Activated naive CD8-positive, alpha-beta T cell (primary cell): ENCODE data around the gene LGALS13.
"Not testable (repeated sequence)": the region's sequence is repeated elsewhere in the genome, so short reads cannot be mapped to it uniquely, and the experiment has no call there.

Experiments
- H3K27ac Mint-ChIP-seq: one replicate; pipeline ENCODE4 v1.8.0; 2021; ENCODE audit warnings: mixed read lengths
- H3K27me3 Mint-ChIP-seq: one replicate; pipeline ENCODE4 v1.8.0; 2021; ENCODE audit warnings: mixed read lengths
- H3K36me3 Mint-ChIP-seq: one replicate; pipeline ENCODE4 v1.8.0; 2021; ENCODE audit warnings: mixed read lengths
- H3K4me1 Mint-ChIP-seq: one replicate; pipeline ENCODE4 v1.8.0; 2021; ENCODE audit warnings: low read depth, mixed read lengths
- H3K4me3 Mint-ChIP-seq: one replicate; pipeline ENCODE4 v1.8.0; 2021; ENCODE audit warnings: mild to moderate bottlenecking, mixed read lengths
- H3K9me3 Mint-ChIP-seq: one replicate; pipeline ENCODE4 v1.8.0; 2021; ENCODE audit warnings: low read depth, mixed read lengths

LGALS13 gene

DNA sequence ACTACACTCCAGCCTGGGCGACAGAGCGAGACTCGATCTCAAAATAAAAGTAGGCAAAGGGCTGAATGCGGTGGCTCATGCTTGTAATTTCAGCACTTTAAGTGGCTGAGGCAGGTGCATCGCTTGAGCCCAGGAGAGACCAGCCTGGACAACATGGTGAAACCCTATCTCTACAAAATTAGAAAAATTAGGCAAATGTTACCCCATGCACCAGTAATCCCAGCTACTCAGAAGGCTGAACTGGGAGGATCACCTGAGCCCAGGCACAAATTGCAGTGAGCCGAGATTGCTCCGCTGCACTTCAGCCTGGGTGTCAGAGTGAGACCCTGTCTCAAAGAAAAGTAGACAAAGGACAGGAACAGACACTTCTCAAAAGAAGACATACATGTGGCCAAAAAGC is 9.9 kb upstream of the LGALS13 start:
- H3K4me1 Mint-ChIP-seq = no peaks in the 10 kb centered on the region
- no peak overlapping the region for H3K27ac Mint-ChIP-seq
- no peak overlapping the region for H3K4me3 Mint-ChIP-seq
- H3K9me3 Mint-ChIP-seq = no peaks in the 10 kb centered on the region
- no peaks in the 10 kb centered on the region for H3K36me3 Mint-ChIP-seq
- H3K27me3 Mint-ChIP-seq = peaks cover 38% of the 10 kb centered on the region

DNA sequence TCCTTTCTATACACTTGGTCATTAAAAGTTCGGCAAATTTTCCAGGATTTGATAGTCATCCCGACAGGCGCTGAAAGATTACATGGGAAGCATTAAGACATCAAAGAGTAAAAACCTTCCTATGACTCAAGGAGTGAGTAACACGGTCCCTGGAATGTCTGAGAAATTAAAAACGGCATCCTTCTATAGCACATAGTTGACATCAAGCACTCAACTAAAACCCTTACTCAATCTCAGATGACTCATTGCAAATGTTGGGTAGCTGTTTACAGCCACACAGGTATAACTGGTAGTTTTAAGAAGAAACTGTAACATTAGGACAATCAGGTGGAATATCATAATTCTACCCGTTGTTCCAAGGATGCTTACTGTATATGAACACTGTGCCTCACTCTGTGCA is 6.4 kb upstream of the LGALS13 start:
- H3K9me3 Mint-ChIP-seq = peaks cover 4% of the 10 kb centered on the region
- no peaks in the 10 kb centered on the region for H3K4me1 Mint-ChIP-seq
- no peak overlapping the region for H3K4me3 Mint-ChIP-seq
- no peak overlapping the region for H3K27ac Mint-ChIP-seq
- H3K27me3 Mint-ChIP-seq = peaks cover 41% of the 10 kb centered on the region
- no peaks in the 10 kb centered on the region for H3K36me3 Mint-ChIP-seq

DNA sequence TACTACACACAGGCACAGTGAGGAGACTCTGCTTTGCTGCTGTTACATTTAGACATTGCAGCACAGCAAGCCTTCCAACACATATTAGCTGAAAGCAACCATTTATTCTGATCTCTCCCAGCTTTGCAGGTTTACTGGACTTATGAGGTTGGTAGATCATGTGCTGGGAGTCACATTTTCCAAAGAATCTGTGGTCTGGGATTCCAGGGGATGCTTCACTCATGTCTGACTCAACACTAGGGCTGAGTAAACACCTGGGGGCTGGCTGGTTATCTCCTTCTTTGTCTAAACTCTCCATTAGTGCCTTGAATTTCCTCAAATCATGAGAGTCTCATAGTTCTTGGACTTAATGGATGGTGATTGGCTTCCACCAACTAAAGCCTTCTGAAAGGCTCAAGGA is 5.4 kb upstream of the LGALS13 start:
- no peaks in the 10 kb centered on the region for H3K36me3 Mint-ChIP-seq
- peaks cover 4% of the 10 kb centered on the region for H3K9me3 Mint-ChIP-seq
- no peaks in the 10 kb centered on the region for H3K4me1 Mint-ChIP-seq
- H3K4me3 Mint-ChIP-seq = no peak overlapping the region
- H3K27me3 Mint-ChIP-seq = peaks cover 45% of the 10 kb centered on the region
- H3K27ac Mint-ChIP-seq = no peak overlapping the region

DNA sequence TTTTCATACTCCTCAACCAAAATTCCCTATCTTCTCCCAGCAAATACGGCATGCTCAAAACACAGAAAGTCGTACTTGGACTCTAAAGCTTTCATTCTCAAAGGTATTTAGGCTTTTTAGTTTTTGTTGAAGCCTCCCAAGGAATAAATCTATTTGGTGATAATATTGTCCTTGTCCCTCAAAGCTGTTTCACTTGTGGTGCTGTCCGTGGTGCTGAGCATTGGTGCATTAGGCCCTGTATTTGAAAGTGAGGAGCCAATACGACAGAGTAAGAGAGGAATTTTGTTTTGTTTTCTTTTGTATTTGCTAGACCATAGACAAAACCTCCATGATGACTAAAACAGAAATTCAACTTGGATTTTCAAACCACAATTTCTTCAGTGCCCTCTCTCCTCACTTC is 3.2 kb upstream of the LGALS13 start:
- Mint-ChIP-seq H3K4me1 (no peaks in the 10 kb centered on the region), H3K4me3 (no peak overlapping the region), H3K27me3 (peaks cover 47% of the 10 kb centered on the region), H3K36me3 (no peaks in the 10 kb centered on the region), H3K27ac (no peak overlapping the region), H3K9me3 (peaks cover 4% of the 10 kb centered on the region)

DNA sequence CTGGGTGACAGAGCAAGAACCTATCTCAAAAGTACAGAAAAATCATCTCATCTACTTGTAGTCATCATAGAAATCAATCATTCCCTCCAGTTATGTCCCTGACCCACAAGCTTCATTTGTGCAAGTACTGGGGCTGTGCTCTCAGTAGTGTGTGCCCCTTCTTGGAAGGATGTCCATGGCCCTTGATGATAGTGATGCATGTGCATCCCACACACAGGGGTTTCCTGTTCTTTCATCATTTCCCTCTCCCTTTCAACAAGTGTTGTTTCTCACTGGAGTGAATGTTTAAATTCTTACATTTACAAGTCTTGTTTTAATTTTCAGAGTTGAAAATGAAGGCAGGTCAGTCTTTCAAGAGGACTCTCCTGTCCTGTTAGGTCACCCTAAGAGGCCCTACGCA is 1.5 kb downstream of the LGALS13 start:
- no peaks in the 10 kb centered on the region for H3K4me1 Mint-ChIP-seq
- no peaks in the 10 kb centered on the region for H3K36me3 Mint-ChIP-seq
- no peaks in the 10 kb centered on the region for H3K9me3 Mint-ChIP-seq
- no peak overlapping the region for H3K4me3 Mint-ChIP-seq
- H3K27ac Mint-ChIP-seq = no peak overlapping the region
- peaks cover 25% of the 10 kb centered on the region for H3K27me3 Mint-ChIP-seq

DNA sequence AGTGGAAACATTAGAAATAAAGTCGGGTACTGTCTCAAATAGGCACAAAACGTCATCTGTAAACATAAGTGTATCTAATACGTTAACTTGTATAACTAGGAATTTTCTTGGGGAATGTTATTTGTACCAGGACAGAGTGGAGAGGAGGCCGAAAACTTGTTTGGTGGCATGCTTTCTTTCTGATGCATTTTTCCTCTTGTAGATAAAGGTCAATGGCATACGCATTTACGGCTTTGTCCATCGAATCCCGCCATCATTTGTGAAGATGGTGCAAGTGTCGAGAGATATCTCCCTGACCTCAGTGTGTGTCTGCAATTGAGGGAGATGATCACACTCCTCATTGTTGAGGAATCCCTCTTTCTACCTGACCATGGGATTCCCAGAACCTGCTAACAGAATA is 4.7 kb downstream of the LGALS13 start:
- Mint-ChIP-seq H3K36me3 (no peaks in the 10 kb centered on the region), H3K27ac (no peak overlapping the region), H3K4me3 (no peak overlapping the region), H3K27me3 (peaks cover 5% of the 10 kb centered on the region), H3K9me3 (no peaks in the 10 kb centered on the region), H3K4me1 (no peaks in the 10 kb centered on the region)

DNA sequence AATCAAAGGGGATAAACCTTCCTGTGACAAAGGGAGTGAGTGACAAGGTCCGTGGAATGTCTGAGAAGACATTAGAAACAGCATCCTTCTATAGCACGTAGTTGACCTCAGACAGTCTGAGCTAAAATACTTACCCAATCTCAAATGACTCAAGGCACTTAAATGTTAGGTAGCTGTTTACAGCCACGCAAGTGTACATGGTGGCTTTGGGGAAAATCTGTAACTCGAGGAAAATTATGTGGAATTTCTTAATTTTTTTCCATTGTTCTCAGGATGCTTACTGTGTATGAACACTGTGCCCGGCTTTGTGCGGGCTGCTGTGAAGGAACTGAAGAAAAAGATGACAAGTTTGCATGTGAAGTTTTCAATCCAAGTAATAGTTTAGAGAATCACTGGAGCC is 5.2 kb downstream of the LGALS13 start:
- Mint-ChIP-seq H3K9me3 (no peaks in the 10 kb centered on the region), H3K27me3 (peaks cover 4% of the 10 kb centered on the region), H3K4me1 (no peaks in the 10 kb centered on the region), H3K4me3 (no peak overlapping the region), H3K36me3 (no peaks in the 10 kb centered on the region), H3K27ac (no peak overlapping the region)

DNA sequence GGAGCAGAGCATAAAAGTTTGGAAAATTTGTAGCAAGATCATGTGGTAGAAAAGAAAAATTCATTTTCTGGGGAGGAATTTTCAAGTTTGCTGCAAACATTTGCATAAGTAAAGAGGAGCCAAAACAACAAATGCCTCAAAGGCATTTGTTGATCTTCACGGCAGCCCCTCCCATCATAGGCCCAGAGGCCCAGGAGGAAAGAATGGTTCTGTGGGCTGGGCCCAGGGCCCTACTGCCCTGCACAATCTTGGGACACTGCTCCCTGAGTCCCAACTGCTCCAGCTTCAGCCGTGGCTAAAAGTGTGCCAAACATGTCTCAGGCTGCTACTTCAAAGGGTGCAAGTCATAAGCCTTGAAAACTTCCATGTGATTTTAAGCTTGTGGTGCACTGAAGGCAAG is 11.3 kb downstream of the LGALS13 start:
- Mint-ChIP-seq H3K27ac (no peak overlapping the region), H3K27me3 (peaks cover 7% of the 10 kb centered on the region), H3K4me3 (no peak overlapping the region), H3K4me1 (no peaks in the 10 kb centered on the region), H3K9me3 (peaks cover 5% of the 10 kb centered on the region), H3K36me3 (no peaks in the 10 kb centered on the region)

DNA sequence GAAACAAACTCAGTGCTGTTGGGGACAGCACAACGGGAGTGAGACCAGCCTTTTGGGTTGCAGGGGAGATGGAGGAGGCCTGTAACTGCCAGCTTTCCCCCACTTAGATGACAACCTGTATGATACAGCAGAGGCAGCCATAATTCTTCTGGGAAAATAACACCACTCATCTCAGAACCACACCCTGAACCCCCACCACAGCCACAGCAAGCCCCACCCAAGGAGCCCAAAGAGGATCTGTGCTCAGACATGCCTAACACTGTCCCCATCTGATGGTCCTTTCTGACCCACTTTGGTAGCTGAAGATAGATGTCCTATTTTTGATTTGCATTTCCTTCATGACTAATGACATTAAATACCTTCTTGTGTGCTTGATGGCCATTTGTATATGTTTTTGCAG is 15.4 kb downstream of the LGALS13 start:
- peaks cover 5% of the 10 kb centered on the region for H3K9me3 Mint-ChIP-seq
- peaks cover 31% of the 10 kb centered on the region for H3K27me3 Mint-ChIP-seq
- H3K36me3 Mint-ChIP-seq = no peaks in the 10 kb centered on the region
- H3K4me1 Mint-ChIP-seq = no peaks in the 10 kb centered on the region
- H3K27ac Mint-ChIP-seq = no peak overlapping the region
- no peak overlapping the region for H3K4me3 Mint-ChIP-seq

DNA sequence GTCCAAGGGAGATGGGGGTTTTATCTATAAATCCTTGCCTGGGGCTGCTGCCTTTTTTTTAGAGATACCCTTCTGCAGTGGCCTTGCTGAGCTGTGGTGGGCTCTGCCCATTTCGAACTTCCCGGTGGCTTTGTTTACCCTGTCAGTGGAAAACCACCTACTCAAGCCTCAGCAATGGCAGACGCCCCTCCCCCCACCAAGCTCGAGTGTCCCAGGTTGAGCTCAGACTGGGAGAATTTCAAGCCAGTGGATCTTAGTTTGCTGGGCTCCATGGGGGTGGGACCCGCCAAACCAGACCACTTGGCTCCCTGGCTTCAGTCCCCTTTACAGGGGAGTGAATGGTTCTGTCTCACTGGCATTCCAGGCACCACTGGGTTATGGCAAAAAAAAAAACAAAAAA is 21.6 kb downstream of the LGALS13 start:
- H3K4me1 Mint-ChIP-seq = no peaks in the 10 kb centered on the region
- H3K36me3 Mint-ChIP-seq = peaks cover 2% of the 10 kb centered on the region
- H3K27ac Mint-ChIP-seq = no peak overlapping the region
- no peaks in the 10 kb centered on the region for H3K9me3 Mint-ChIP-seq
- H3K4me3 Mint-ChIP-seq = no peak overlapping the region
- peaks cover 39% of the 10 kb centered on the region for H3K27me3 Mint-ChIP-seq

DNA sequence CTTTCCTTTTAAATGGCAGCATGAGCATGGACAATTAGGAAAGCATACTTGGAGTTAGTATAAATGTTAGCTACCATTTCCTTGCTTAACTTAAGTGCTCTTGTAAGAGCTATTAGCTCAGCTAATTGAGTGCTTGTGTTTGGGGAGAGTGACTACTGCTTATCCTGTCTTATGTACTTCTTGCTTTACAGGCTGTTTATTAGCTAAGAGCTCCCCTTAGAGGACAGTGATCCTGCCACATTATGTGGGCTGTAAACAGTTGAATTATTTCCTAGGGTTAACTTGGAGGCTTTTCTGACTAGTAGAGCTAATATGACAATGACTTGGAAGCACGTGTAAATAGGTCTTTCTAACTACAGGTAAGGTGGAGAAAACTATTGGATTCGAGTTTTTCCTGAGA is 25.3 kb downstream of the LGALS13 start:
- H3K4me1 Mint-ChIP-seq, H3K4me3 Mint-ChIP-seq, H3K9me3 Mint-ChIP-seq, H3K27ac Mint-ChIP-seq, H3K36me3 Mint-ChIP-seq: not testable (repeated sequence)
- H3K27me3 Mint-ChIP-seq = peaks cover 20% of the 10 kb centered on the region

DNA sequence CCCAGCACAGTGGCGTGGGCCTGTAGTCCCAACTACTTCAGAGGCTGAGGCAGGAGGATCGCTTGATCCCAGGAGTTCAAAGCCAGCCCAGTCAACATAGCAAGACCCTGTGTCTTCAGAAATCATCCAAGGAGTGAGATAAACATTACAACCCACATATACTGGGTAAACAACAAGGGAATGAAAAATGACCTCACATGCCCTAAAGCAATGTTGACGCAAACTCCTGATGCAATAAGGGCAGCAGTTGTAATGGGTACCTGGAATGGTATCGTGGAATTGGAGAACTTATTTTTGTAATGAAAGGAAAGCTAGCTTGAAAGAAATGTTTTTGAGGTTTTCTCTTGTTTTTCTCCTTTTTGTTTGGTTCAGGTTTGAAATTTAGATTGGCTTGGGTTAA is 28.9 kb downstream of the LGALS13 start:
- no peak overlapping the region for H3K27ac Mint-ChIP-seq
- no peaks in the 10 kb centered on the region for H3K9me3 Mint-ChIP-seq
- no peaks in the 10 kb centered on the region for H3K36me3 Mint-ChIP-seq
- no peak overlapping the region for H3K4me3 Mint-ChIP-seq
- H3K4me1 Mint-ChIP-seq = no peaks in the 10 kb centered on the region
- peaks cover 34% of the 10 kb centered on the region for H3K27me3 Mint-ChIP-seq

DNA sequence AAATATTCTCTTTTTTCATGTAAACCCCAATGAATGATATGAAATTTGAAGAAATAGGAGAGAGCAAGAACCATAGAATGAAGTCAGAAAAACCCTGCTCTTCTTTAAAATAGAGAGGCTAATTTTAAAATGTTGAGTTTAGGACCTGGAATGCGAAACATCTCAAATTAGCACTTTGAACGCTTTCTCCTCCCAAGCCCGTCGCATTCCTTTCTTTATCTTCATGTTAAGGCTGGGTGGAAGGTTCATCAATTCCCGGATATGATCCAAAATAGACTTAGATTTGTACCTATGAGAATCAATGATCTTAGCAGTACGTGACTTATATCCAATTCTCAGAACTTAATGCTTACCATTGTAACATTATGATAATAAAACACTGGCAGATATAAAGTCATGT is 29.3 kb downstream of the LGALS13 start:
- H3K27ac Mint-ChIP-seq = no peak overlapping the region
- no peaks in the 10 kb centered on the region for H3K4me1 Mint-ChIP-seq
- H3K4me3 Mint-ChIP-seq = no peak overlapping the region
- no peaks in the 10 kb centered on the region for H3K9me3 Mint-ChIP-seq
- peaks cover 38% of the 10 kb centered on the region for H3K27me3 Mint-ChIP-seq
- H3K36me3 Mint-ChIP-seq = no peaks in the 10 kb centered on the region

DNA sequence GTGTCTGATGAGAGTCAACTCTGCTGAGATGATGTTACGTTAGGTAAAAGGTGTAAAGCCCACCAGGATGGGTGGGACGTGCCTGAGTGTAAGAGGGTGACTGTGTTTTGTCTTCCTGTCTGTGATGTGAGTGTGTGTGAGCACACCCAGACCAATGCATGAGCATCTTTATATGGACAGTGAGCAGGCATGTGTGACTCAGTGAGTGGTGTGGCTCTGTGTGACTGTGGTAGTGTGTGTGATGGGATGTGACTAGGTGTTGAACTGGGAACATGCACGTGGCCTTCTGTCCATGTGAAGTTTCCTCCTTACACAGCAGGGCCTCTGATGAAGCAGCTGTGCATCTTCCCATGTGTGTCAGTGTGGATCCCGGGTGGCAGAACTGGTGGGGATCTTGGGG is 35.6 kb downstream of the LGALS13 start:
- Mint-ChIP-seq H3K27ac (no peak overlapping the region), H3K4me3 (no peak overlapping the region), H3K4me1 (no peaks in the 10 kb centered on the region), H3K36me3 (no peaks in the 10 kb centered on the region), H3K9me3 (no peaks in the 10 kb centered on the region), H3K27me3 (peaks cover 63% of the 10 kb centered on the region)

DNA sequence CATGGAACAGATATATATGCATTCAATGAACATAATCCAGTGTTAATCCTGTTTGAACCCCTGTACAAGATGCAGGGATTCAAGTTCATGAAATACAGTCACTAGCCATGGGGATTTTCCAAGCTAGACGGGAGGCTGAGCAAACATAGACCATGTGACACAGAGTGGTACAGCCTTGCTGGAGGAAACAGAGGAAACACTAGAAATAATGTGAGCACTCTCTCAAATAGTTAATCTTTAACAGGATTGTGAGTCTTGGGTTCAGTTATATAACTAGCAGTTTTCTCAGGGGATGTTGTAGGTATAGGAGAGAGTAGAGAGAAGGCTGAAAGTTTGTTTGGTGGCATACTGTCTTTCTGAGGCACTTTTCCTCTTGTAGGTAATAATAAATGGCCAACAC is 39.4 kb downstream of the LGALS13 start:
- Mint-ChIP-seq H3K9me3 (no peaks in the 10 kb centered on the region), H3K27ac (no peak overlapping the region), H3K27me3 (peaks cover 58% of the 10 kb centered on the region)

DNA sequence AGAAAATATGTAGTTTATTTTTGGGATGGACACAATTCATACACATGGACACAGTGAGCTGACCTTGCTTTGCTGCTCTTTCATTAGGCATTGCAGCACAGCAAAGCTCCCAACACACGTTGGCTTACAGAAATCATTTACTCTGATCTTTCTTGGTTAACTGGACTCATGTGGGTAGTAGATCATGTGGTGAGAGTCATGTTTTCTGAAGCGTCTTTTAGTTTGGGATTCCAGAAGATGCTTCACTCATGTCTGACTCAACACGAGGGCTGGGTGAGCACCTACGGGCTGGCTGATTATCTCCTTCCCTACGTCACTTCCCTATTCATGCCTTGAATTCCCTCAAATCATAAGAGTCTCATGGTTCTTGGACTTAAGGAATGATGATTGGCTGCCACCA is 41.3 kb downstream of the LGALS13 start:
- Mint-ChIP-seq H3K36me3 (no peaks in the 10 kb centered on the region), H3K9me3 (no peaks in the 10 kb centered on the region), H3K4me3 (no peak overlapping the region), H3K27me3 (peaks cover 60% of the 10 kb centered on the region), H3K4me1 (no peaks in the 10 kb centered on the region), H3K27ac (no peak overlapping the region)

More for the DNA sequence above, 39.4 kb downstream of the LGALS13 start:
- no peak overlapping the region for H3K4me3 Mint-ChIP-seq
- no peaks in the 10 kb centered on the region for H3K4me1 Mint-ChIP-seq
- H3K36me3 Mint-ChIP-seq = no peaks in the 10 kb centered on the region
